Keratinocyte (primary cell): ENCODE data around the gene DMAC2L. TPM values are rescaled to one million over a fixed set of nuclear protein-coding genes. Genes with fewer than 3 reads are reported as not detected.

Experiments
- DNase-seq: peaks from one replicate; pipeline ENCODE4 v3.0.0-alpha.2; 2011; ENCODE audit warnings: low read depth, missing footprints, low spot score
- FAIRE-seq: peaks from 2 replicates; lab custom pipeline; 2011; peaks lifted over from hg19 to GRCh38; lab: Jason Lieb, UNC
- H2AFZ ChIP-seq: 2 replicates; pipeline ENCODE4 v1.6.0; 2012; ENCODE audit warnings: low read length, control low read depth, inconsistent platforms; ENCODE audit not compliant: control insufficient read depth
- H3K27ac ChIP-seq: 2 replicates; pipeline ENCODE4 v1.5.1; 2011; ENCODE audit warnings: low read length; ENCODE audit not compliant: control insufficient read depth, insufficient read depth
- H3K27me3 ChIP-seq: 3 replicates; pipeline ENCODE4 v1.6.0; 2011; ENCODE audit warnings: low read length; ENCODE audit not compliant: control insufficient read depth, insufficient read depth; ENCODE audit errors: extremely low read depth
- H3K36me3 ChIP-seq, 2 experiments: 2 replicates in 1 of 2; 3 replicates in 1 of 2; pipeline ENCODE4 v1.5.1; 2011; ENCODE audit warnings: low read length in 2 of 2, mild to moderate bottlenecking in 1 of 2; ENCODE audit not compliant: control insufficient read depth in 2 of 2, insufficient read depth in 2 of 2; ENCODE audit errors: extremely low read depth in 1 of 2
- H3K4me1 ChIP-seq: 3 replicates; pipeline ENCODE4 v1.5.1; 2011; ENCODE audit warnings: low read length; ENCODE audit not compliant: control insufficient read depth, insufficient read depth; ENCODE audit errors: extremely low read depth
- H3K4me2 ChIP-seq: 3 replicates; pipeline ENCODE4 v1.6.0; 2011; ENCODE audit warnings: low read depth, low read length; ENCODE audit not compliant: control insufficient read depth, insufficient read depth; ENCODE audit errors: extremely low read depth
- H3K4me3 ChIP-seq, 3 experiments: fragments of 200-600 bp in 1 of 3; sonication (generic) in 1 of 3; 2 replicates in 2 of 3; 3 replicates in 1 of 3; pipeline ENCODE4 v1.5.1; 2011 to 2016; ENCODE audit warnings: low read length in 3 of 3, mild to moderate bottlenecking in 3 of 3, control low read depth in 2 of 3, inconsistent platforms in 1 of 3, low read depth in 1 of 3, mixed read lengths in 1 of 3, mixed run types in 1 of 3, moderate library complexity in 1 of 3; ENCODE audit not compliant: control insufficient read depth in 2 of 3, insufficient read depth in 2 of 3; ENCODE audit errors: extremely low read depth in 1 of 3
- H3K79me2 ChIP-seq: 2 replicates; pipeline ENCODE4 v1.6.0; 2012; ENCODE audit warnings: low read length; ENCODE audit not compliant: control insufficient read depth, insufficient read depth
- H3K9ac ChIP-seq: 3 replicates; pipeline ENCODE4 v1.6.0; 2011; ENCODE audit warnings: low read length; ENCODE audit not compliant: control insufficient read depth, insufficient read depth; ENCODE audit errors: extremely low read depth
- H3K9me1 ChIP-seq: 3 replicates; pipeline ENCODE4 v1.6.0; 2011; ENCODE audit warnings: low read length; ENCODE audit not compliant: control insufficient read depth, insufficient read depth; ENCODE audit errors: extremely low read depth
- H3K9me3 ChIP-seq: 2 replicates; pipeline ENCODE4 v1.5.1; 2012; ENCODE audit warnings: low read depth, low read length; ENCODE audit not compliant: control insufficient read depth
- H4K20me1 ChIP-seq: 3 replicates; pipeline ENCODE4 v1.6.0; 2011; ENCODE audit warnings: low read length; ENCODE audit not compliant: control insufficient read depth, insufficient read depth; ENCODE audit errors: extremely low read depth
- CTCF ChIP-seq, 3 experiments: IDR thresholded peaks in 1 of 3; conservative IDR thresholded peaks in 1 of 3; optimal IDR thresholded peaks in 1 of 3; 2 replicates in 2 of 3; 3 replicates in 1 of 3; pipeline versions ENCODE3 to v1.5.1; 2011; ENCODE audit warnings: low read length in 3 of 3, mild to moderate bottlenecking in 3 of 3, moderate library complexity in 2 of 3, control low read depth in 1 of 3, inconsistent platforms in 1 of 3; ENCODE audit not compliant: insufficient read depth in 2 of 3; ENCODE audit errors: extremely low read depth in 1 of 3
- EZH2 ChIP-seq: IDR thresholded peaks from one replicate; pipeline ENCODE4 v1.6.1; 2012; ENCODE audit warnings: inconsistent platforms, mild to moderate bottlenecking, low read length, moderate library complexity
- dilution Hi-C: fragments of 300-500 bp; cut with MboI; formaldehyde crosslinking; loops from one replicate; pipeline ENCODE4 v1.7.0; 2020; ENCODE audit warnings: low sequenced_read_pairs; ENCODE audit not compliant: extremely low pct_ligation_motif_present
- polyA plus RNA-seq, 5 experiments: library from polyadenylated mRNA; depleted of rRNA in 3 of 5; stranded (reverse) in 3 of 5; stranded (forward) in 1 of 5; unstranded in 1 of 5; fragments of >200 nt; gene quantifications; 1 replicate in 1 of 5; 2 replicates in 3 of 5; 3 replicates in 1 of 5; pipeline versions ENCODE4 v1.2.1 to v1.2.3, GENCODE V29; 2011 to 2012; ENCODE audit warnings: missing spikeins in 2 of 5, low read depth in 1 of 5, low replicate concordance in 1 of 5

DMAC2L gene
- polyA plus RNA-seq, 1 donor (not counting 4 experiments of a cell fraction or from before 2014, with no cell fraction given) = 12.4 TPM

GRCh38 chr14:50331596-50331995 is 19.5 kb downstream of the DMAC2L start:
- Histone ChIP-seq H3K4me3 (no peak overlapping the region), H3K9me1 (peaks cover 2% of the 10 kb centered on the region), H3K27me3 (no peaks in the 10 kb centered on the region), H4K20me1 (no peaks in the 10 kb centered on the region), H3K4me1 (peaks cover 25% of the 10 kb centered on the region), H3K36me3 (peaks cover 2 to 4% of the 10 kb centered on the region in 2 experiments), H3K27ac (no peak overlapping the region), H3K9ac (no peak overlapping the region), H3K79me2 (no peaks in the 10 kb centered on the region), H2AFZ (no peak overlapping the region), H3K9me3 (no peaks in the 10 kb centered on the region), H3K4me2 (no peak overlapping the region)
- TF ChIP-seq EZH2 (no peak), CTCF (optimal IDR thresholded peaks at IDR 0.05 in 1 of 3, IDR thresholded peaks at IDR 0.05 in 1 of 3, conservative IDR thresholded peaks at IDR 0.05 in 1 of 3; ENCODE audit: extremely low read depth in 1 of 3, insufficient read depth in 2 of 3, low read length in 3 of 3) (no peak)
- dilution Hi-C loops = no loop called here
- FAIRE-seq = no peak
- DNase-seq = no peak

- no peak for DNase-seq
- Histone ChIP-seq H2AFZ (peak overlapping the region; percentile 61), H3K9me3 (no peaks in the 10 kb centered on the region), H3K9ac (no peak overlapping the region), H3K4me2 (peak overlapping the region; percentile 14), H3K9me1 (peaks cover 2% of the 10 kb centered on the region), H3K27me3 (no peaks in the 10 kb centered on the region), H3K27ac (peak overlapping the region; percentile 37), H3K36me3 (peaks cover 2 to 4% of the 10 kb centered on the region in 2 experiments), H3K79me2 (no peaks in the 10 kb centered on the region), H4K20me1 (no peaks in the 10 kb centered on the region), H3K4me1 (peaks cover 25% of the 10 kb centered on the region), H3K4me3 (no peak overlapping the region)
- dilution Hi-C loops = no loop called here
- TF ChIP-seq EZH2 = no peak
- TF ChIP-seq CTCF (optimal IDR thresholded peaks at IDR 0.05 in 1 of 3, IDR thresholded peaks at IDR 0.05 in 1 of 3, conservative IDR thresholded peaks at IDR 0.05 in 1 of 3; ENCODE audit: extremely low read depth in 1 of 3, insufficient read depth in 2 of 3, low read length in 3 of 3) = no peak
- peak; percentile 69 for FAIRE-seq
Measured at GRCh38 chr14:50333014-50333509, 20.9 kb downstream of the DMAC2L start.
